SK-N-SH treated with all-trans-retinoic acid at 6 μM for 48 hours (cell line): ENCODE results near the gene MLST8.

Source experiments
- ATAC-seq: fragments of 200-7000 bp; cut with Tn5 transposase; 3 replicates; pipeline ENCODE4 v1.9.1; 2020; ENCODE audit warnings: mild to moderate bottlenecking, moderate library complexity
- ARNTL ChIP-seq: fragments of 450-650 bp; formaldehyde crosslinking; IDR thresholded peaks from 2 replicates; pipeline ENCODE4 v1.5.0; 2020; ENCODE audit warnings: low read depth, mild to moderate bottlenecking, moderate library complexity, borderline replicate concordance
- CREB5 ChIP-seq: fragments of 250-450 bp; sonication (Bioruptor Pico); IDR thresholded peaks from 2 replicates; pipeline ENCODE4 v1.5.1; 2020; ENCODE audit warnings: low read depth, mild to moderate bottlenecking, moderate library complexity
- CSDC2 ChIP-seq: fragments of 250-450 bp; sonication (Bioruptor Pico); IDR thresholded peaks from 2 replicates; pipeline ENCODE4 v1.5.0; 2020; ENCODE audit warnings: mild to moderate bottlenecking, moderate library complexity
- CSRNP3 ChIP-seq: fragments of 250-450 bp; sonication (Bioruptor Pico); IDR thresholded peaks from 2 replicates; pipeline ENCODE4 v1.5.1; 2021; ENCODE audit warnings: mild to moderate bottlenecking, moderate library complexity
- ESRRG ChIP-seq: fragments of 250-450 bp; sonication (Bioruptor Pico); IDR thresholded peaks from 2 replicates; pipeline ENCODE4 v1.6.1; 2021; ENCODE audit warnings: mild to moderate bottlenecking
- GLIS3 ChIP-seq: fragments of 250-450 bp; sonication (Bioruptor Pico); IDR thresholded peaks from 2 replicates; pipeline ENCODE4 v1.5.0; 2020; ENCODE audit warnings: mild to moderate bottlenecking, moderate library complexity
- ISL1 ChIP-seq: fragments of 250-450 bp; sonication (Bioruptor Pico); IDR thresholded peaks from 2 replicates; pipeline ENCODE4 v2.1.2; 2022; ENCODE audit warnings: mild to moderate bottlenecking, moderate library complexity
- OSR1 ChIP-seq: fragments of 250-450 bp; sonication (Bioruptor Pico); IDR thresholded peaks from 2 replicates; pipeline ENCODE4 v1.8.0; 2022; ENCODE audit warnings: moderate library complexity, mild to moderate bottlenecking, inconsistent platforms
- PATZ1 ChIP-seq: fragments of 250-450 bp; sonication (Bioruptor Pico); IDR thresholded peaks from 2 replicates; pipeline ENCODE4 v1.8.0; 2020; ENCODE audit warnings: mild to moderate bottlenecking, moderate library complexity, borderline replicate concordance
- POU6F1 ChIP-seq: fragments of 250-450 bp; sonication (Bioruptor Pico); IDR thresholded peaks from 2 replicates; pipeline ENCODE4 v1.8.0; 2021; ENCODE audit warnings: low read depth, mild to moderate bottlenecking, moderate library complexity, borderline replicate concordance
- PPARA ChIP-seq: fragments of 250-450 bp; sonication (Bioruptor Pico); IDR thresholded peaks from 2 replicates; pipeline ENCODE4 v1.5.0; 2020; ENCODE audit warnings: mild to moderate bottlenecking, borderline replicate concordance
- RARB ChIP-seq: fragments of 250-450 bp; sonication (Bioruptor Pico); IDR thresholded peaks from 2 replicates; pipeline ENCODE4 v1.8.0; 2021; ENCODE audit warnings: mild to moderate bottlenecking, moderate library complexity
- TCF4 ChIP-seq: fragments of 250-450 bp; sonication (Bioruptor Pico); IDR thresholded peaks from 2 replicates; pipeline ENCODE4 v1.8.0; 2021; ENCODE audit warnings: mild to moderate bottlenecking, moderate library complexity, borderline replicate concordance
- ZC3H10 ChIP-seq: fragments of 250-450 bp; sonication (Bioruptor Pico); IDR thresholded peaks from 2 replicates; pipeline ENCODE4 v1.5.1; 2021; ENCODE audit warnings: mild to moderate bottlenecking, moderate library complexity
- ZFP3 ChIP-seq: fragments of 250-450 bp; sonication (Bioruptor Pico); IDR thresholded peaks from 2 replicates; pipeline ENCODE4 v1.5.0; 2020; ENCODE audit warnings: mild to moderate bottlenecking, moderate library complexity
- ZFP30 ChIP-seq: fragments of 450-650 bp; formaldehyde crosslinking; IDR thresholded peaks from 2 replicates; pipeline ENCODE4 v1.5.0; 2022; ENCODE audit warnings: mild to moderate bottlenecking, moderate library complexity
- ZNF565 ChIP-seq: fragments of 450-650 bp; formaldehyde crosslinking; conservative IDR thresholded peaks from 2 replicates; pipeline ENCODE4 v1.5.0; 2020; ENCODE audit warnings: low read depth, mild to moderate bottlenecking, moderate library complexity
- ZNF8 ChIP-seq: fragments of 450-650 bp; formaldehyde crosslinking; IDR thresholded peaks from 2 replicates; pipeline ENCODE4 v1.5.0; 2020; ENCODE audit warnings: mild to moderate bottlenecking, moderate library complexity
- TF ChIP-seq, protein P1 (sequence below): fragments of 250-450 bp; sonication (Bioruptor Pico); IDR thresholded peaks from 2 replicates; pipeline ENCODE4 v1.5.0; 2020; ENCODE audit warnings: mild to moderate bottlenecking, moderate library complexity

The MLST8 gene

DNA sequence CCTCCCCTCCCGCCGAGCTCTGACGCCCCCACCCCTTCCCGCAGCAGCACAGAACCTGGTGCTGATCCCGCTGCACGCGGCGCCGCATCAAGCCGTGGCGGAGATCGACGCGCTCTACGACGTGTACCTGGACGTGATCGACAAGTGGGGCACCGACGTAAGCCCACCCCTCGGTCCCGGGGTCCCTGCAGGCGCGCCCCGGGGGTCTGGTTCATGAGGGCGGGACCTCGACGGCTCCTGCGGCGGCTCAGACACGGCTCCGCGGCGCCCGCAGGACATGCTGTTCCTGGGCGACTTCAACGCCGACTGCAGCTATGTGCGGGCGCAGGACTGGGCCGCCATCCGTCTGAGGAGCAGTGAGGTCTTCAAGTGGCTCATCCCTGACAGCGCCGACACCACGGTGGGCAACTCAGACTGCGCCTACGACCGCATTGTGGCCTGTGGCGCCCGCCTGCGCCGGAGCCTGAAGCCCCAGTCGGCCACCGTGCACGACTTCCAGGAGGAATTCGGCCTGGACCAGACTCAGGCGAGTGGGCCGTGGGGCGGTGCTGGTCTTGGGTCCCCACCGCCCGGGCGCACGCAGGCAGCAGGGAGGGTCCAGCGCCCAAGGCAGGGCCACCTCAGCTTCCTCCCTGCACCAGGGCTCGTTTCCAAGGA is 32.4 kb downstream of the MLST8 start (continued):
- no peak for TF ChIP-seq CREB5 (CRISPR knock-in tag)
- TF ChIP-seq ESRRG (CRISPR knock-in tag) = no peak
- TF ChIP-seq OSR1 (CRISPR knock-in tag) = no peak
- TF ChIP-seq, all 23 proteins: peak for 0

DNA sequence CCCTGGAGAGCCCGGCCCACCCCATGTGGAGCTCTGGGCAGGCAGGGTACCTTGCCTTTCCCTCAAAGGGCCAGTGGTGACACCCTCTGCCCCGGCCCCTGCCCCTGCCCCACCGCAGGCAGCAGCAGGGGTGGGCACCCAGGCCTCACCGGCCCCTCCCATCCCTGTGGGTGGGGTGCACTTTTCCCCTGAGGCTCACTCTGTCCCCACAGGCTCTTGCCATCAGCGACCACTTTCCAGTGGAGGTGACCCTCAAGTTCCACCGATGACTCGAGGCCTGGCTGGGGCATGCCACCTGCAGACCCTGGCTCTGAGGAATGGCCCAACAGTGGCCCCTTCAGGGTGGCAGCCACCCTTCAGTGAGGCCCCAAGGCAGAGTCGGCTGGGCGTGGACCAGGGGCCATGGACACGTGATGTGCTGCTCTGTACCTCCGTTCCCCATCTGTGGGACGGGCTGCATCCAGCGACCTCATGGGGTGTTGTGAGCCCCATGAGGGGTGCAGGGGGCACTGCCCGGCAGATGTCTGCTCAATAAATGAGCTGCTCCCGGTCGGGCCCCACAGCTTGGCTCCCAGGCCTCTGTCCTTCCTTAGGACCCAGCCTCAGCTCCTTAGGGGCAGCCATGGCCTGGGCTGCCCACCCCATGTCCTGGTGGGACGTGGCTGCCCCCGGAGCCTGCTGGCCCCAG is 33.0 kb downstream of the MLST8 start:
- TF ChIP-seq GLIS3 (CRISPR knock-in tag) (no peak), PPARA (CRISPR knock-in tag) (no peak), TCF4 (CRISPR knock-in tag) (no peak), ZNF8 (CRISPR knock-in tag) (no peak), ZC3H10 (no peak), PATZ1 (CRISPR knock-in tag) (no peak), RARB (CRISPR knock-in tag) (no peak), CSDC2 (CRISPR knock-in tag) (no peak), ESRRG (CRISPR knock-in tag) (no peak), CSRNP3 (CRISPR knock-in tag) (no peak), POU6F1 (no peak)
- TF ChIP-seq, protein P1, sequence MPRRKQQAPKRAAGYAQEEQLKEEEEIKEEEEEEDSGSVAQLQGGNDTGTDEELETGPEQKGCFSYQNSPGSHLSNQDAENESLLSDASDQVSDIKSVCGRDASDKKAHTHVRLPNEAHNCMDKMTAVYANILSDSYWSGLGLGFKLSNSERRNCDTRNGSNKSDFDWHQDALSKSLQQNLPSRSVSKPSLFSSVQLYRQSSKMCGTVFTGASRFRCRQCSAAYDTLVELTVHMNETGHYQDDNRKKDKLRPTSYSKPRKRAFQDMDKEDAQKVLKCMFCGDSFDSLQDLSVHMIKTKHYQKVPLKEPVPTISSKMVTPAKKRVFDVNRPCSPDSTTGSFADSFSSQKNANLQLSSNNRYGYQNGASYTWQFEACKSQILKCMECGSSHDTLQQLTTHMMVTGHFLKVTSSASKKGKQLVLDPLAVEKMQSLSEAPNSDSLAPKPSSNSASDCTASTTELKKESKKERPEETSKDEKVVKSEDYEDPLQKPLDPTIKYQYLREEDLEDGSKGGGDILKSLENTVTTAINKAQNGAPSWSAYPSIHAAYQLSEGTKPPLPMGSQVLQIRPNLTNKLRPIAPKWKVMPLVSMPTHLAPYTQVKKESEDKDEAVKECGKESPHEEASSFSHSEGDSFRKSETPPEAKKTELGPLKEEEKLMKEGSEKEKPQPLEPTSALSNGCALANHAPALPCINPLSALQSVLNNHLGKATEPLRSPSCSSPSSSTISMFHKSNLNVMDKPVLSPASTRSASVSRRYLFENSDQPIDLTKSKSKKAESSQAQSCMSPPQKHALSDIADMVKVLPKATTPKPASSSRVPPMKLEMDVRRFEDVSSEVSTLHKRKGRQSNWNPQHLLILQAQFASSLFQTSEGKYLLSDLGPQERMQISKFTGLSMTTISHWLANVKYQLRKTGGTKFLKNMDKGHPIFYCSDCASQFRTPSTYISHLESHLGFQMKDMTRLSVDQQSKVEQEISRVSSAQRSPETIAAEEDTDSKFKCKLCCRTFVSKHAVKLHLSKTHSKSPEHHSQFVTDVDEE = no peak
- no peak for ATAC-seq

DNA sequence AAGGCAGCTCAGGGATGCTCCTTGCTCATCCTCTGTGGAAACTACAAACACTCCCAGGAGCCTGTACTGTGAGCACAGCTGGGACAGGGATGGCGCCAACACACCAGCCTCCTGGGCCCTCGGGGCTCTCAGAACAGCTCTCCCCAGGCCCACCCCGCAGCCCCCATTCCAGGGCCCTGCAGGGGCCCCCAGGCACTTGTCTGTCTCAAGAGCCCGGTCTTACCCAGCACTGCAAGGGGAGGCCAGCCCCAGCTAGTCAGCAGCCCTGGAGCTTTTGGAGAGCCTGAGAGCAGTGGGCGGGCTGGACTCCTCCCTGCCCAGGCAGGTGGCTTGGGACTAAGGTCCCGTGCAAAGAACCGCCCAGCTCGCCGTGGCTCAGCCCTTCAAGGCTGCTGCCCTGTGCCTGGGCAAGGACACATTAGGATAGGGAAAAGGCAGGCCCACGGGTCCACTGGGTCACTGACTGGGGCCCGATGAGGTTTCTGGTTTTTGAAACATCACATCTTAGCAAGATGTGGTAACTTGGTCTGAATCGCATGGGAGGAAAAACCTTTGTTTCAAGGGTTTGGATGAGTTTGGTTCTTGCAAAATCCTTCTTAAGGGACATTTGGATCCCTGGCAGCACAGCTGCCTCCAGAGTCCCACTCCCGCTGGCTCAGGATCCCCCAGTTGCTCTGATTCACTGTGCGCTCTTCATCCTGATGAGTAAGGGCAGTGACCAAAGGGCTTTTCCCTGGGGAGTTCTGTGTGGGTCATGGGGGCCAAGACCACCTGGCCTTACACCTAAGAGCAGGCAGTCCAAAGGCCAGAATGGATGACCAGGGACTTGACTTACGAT is 33.8 kb downstream of the MLST8 start:
- ATAC-seq = no peak
- TF ChIP-seq, protein P1 = no peak
- TF ChIP-seq ESRRG (CRISPR knock-in tag) (no peak), CREB5 (CRISPR knock-in tag) (no peak), GLIS3 (CRISPR knock-in tag) (no peak), PPARA (CRISPR knock-in tag) (no peak), ZFP30 (no peak), CSDC2 (CRISPR knock-in tag) (no peak), ZFP3 (CRISPR knock-in tag) (no peak), TCF4 (CRISPR knock-in tag) (no peak), ISL1 (CRISPR knock-in tag) (no peak), CSRNP3 (CRISPR knock-in tag) (no peak), ZNF565 (CRISPR knock-in tag) (no peak), ARNTL (CRISPR knock-in tag) (no peak)
